Subcutaneous adipose tissue (tissue), 4 donors: ENCODE results near the gene GAREM1. TPM values are rescaled to one million over a fixed set of nuclear protein-coding genes. Genes with fewer than 3 reads are reported as not detected.

Source experiments
- total RNA-seq, 4 donors: library from RNA; depleted of rRNA; stranded (reverse); fragments of >200 nt; gene quantifications; one replicate each; pipeline ENCODE4 v1.1.0, GENCODE V29; 2016
- TF ChIP-seq, protein P1 (sequence below): fragments of 450-650 bp; IDR thresholded peaks from one replicate; pipeline ENCODE4 v1.5.1; 2016; ENCODE audit warnings: low read depth, mild to moderate bottlenecking, control low read depth, antibody characterized with exemption, moderate library complexity

GAREM1 gene
- total RNA-seq, 4 donors from 2014 or later: 12.6 to 40.9 (median 18.3) TPM

DNA sequence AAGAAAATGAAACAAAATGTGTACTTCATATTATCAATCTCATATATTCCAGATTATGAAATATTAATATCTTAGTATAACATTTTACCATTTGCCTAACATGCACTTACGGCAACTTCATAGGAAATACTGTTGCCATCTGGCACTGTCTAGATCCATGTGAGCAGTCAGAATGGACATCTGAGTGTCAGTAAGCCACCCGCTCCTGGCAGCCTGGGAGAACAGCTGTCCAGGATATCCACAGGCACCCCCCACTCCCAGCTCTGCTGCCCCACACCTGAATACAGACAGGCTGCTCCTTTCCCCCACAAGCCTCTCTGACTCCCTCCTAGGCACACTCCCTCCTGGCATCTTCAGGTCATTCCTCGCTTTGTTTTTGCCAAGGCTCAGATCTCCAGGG is 127.0 kb downstream of the GAREM1 start:
- TF ChIP-seq, protein P1, sequence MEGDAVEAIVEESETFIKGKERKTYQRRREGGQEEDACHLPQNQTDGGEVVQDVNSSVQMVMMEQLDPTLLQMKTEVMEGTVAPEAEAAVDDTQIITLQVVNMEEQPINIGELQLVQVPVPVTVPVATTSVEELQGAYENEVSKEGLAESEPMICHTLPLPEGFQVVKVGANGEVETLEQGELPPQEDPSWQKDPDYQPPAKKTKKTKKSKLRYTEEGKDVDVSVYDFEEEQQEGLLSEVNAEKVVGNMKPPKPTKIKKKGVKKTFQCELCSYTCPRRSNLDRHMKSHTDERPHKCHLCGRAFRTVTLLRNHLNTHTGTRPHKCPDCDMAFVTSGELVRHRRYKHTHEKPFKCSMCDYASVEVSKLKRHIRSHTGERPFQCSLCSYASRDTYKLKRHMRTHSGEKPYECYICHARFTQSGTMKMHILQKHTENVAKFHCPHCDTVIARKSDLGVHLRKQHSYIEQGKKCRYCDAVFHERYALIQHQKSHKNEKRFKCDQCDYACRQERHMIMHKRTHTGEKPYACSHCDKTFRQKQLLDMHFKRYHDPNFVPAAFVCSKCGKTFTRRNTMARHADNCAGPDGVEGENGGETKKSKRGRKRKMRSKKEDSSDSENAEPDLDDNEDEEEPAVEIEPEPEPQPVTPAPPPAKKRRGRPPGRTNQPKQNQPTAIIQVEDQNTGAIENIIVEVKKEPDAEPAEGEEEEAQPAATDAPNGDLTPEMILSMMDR: no peak

DNA sequence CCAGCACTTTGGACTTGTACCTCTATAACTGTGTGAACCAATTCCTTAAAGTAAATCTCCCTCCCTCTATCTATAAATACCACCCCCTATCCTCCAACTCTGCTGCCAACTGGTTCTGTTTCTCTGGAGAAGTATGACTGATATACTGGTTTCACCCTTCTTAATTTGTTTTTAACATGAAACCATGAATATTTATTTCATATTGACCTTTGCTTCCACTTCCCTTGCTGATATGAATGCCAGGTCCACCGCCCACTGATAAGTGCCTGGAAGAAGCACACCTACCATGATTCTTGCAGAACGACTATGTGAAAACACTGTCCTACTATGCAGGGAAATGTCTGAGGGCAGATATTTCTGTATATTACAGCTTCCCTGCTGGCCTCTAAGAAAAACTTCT is 131.6 kb downstream of the GAREM1 start:
- TF ChIP-seq, protein P1: no peak

DNA sequence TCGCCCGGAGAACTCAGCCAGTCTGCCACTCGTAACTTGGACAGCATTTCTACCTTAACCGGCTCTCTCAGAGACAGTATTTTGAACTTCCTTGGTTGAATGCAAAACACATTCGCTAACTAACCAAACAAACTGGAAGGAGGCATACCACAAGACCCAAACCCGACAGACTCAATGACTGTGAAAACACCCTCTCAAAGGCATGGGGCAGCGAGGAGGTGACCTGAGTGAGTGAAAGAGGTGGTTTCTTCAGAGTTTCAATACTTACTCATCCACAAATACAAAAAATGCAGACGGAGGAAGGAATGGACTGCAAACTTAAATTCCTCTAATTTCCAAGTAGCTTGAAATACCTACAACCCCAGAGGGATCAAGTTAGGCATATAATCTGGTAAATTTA is 132.9 kb downstream of the GAREM1 start:
- TF ChIP-seq, protein P1: no peak

DNA sequence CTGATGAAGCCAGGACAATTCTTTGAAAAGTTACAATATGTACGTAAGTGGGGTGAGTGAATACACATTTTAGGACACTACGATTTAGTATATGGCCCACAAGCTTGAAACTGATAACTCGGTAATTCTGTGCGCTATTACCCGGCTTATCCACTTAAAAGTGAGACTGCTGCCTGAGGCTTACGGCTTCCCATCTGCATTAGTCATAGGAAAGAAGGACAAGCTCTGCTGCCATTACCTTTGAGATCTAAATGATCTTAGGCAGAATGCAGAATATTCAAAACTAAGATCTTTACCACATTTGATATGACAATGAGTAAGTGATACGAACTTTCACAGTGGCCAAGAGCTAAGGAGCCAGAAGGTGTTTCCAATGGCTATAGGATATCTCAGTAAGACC is 133.3 kb downstream of the GAREM1 start:
- TF ChIP-seq, protein P1: no peak

DNA sequence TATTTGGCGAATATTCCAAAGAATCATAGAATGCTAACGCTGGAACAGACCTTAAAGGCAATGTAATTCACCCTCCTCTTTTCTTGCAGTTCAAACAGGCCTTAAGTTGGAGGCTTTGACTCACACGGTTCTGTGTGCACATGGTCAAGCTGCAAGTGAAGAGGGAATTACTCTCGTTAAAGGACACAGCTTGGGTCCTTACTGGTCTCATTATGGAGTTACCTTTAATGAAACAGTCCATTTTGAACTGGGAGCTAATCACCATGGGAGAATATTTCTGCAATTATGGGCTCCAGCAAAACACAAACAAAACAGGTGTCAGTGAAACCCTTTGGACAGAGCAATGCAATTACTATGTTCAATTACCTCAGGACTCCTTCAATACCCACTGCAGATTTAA is 135.5 kb downstream of the GAREM1 start:
- TF ChIP-seq, protein P1: no peak

DNA sequence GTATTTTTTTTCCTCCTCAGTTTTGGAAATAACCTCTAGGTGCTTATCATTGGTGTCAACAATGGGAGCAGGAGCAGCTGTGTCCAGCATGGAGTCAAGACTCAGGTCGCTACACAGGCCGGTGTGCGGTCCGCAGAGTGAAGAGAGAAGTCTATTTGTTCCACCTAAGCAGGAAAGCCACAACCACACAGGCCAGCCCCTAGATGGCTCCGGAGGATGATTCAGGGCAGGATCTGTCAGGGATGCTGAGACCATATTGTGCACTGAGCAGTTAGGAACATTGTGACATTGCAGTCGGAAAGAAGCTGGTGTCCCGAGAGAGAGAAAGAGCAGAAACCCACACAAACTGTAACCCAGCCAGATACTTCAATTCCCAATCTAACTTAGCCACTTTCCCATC is 136.9 kb downstream of the GAREM1 start:
- TF ChIP-seq, protein P1: no peak

DNA sequence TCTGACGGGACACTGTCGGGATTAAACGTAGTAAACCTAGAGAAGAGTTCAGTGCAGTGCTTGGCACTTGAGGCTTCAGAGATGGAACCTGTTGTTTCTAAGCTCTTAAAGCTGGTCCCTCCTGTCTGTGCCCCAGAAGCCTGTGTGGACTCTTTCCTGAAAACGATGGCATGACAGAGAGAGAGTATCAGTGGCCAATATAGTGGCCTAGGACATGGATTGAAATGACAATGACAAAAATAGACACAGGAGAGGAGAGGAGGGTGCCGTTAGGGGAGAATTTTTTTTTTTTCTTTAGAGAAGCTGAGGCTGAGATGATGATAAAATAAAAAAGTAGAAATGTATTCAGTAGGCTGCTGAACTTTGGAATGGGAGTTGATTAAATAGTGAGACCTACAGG is 138.0 kb downstream of the GAREM1 start:
- TF ChIP-seq, protein P1: no peak
